Lower lobe of right lung (tissue), 2 donors: ENCODE measurements around the gene PSD4. TPM values are rescaled to one million over a fixed set of nuclear protein-coding genes. Genes with fewer than 3 reads are reported as not detected.
A peak's percentile ranks its signal among the peaks of the same experiment; 100 is the strongest.

ENCODE experiments used
- ATAC-seq, 2 donors: fragments of 200-7000 bp; cut with Tn5 transposase; one replicate each; pipeline ENCODE4 v1.9.1; 2020 to 2022; ENCODE audit warnings: mild to moderate bottlenecking in 2 of 2, moderate library complexity in 2 of 2
- DNase-seq: peaks from one replicate; pipeline ENCODE4 v3.0.0-alpha.2; 2020
- H3K27ac ChIP-seq: fragments of 200-600 bp; one replicate; pipeline ENCODE4 v1.8.0; 2022
- H3K27me3 ChIP-seq: fragments of 200-600 bp; one replicate; pipeline ENCODE4 v1.8.0; 2022; ENCODE audit warnings: low read depth
- H3K36me3 ChIP-seq: fragments of 200-600 bp; one replicate; pipeline ENCODE4 v1.8.0; 2022; ENCODE audit warnings: mild to moderate bottlenecking
- H3K4me1 ChIP-seq: fragments of 200-600 bp; one replicate; pipeline ENCODE4 v1.8.0; 2022
- H3K4me3 ChIP-seq: fragments of 200-600 bp; one replicate; pipeline ENCODE4 v1.8.0; 2022; ENCODE audit warnings: mild to moderate bottlenecking
- H3K9me3 ChIP-seq: fragments of 200-600 bp; one replicate; pipeline ENCODE4 v1.8.0; 2022
- intact Hi-C: fragments of 100-400 bp; cut with DNase I; formaldehyde crosslinking; loops from one replicate; pipeline ENCODE4 v1.11.0; 2022
- total RNA-seq: library from RNA; stranded (reverse); fragmentation: NEBNext Ultra II Directional; extraction: Animal tissue kit (Norgen Biotek cat#: 25700); gene quantifications from one replicate; pipeline ENCODE4 v1.2.1, GENCODE V29; 2021
- TF ChIP-seq, protein P1 (sequence below): fragments of 200-600 bp; IDR thresholded peaks from one replicate; pipeline ENCODE4 v1.8.0; 2022; ENCODE audit warnings: antibody characterized with exemption, mild to moderate bottlenecking
- donor health status: DM: no; HTN: yes; CAD: no; lungs with severe emphysema.

The PSD4 gene
- total RNA-seq, 1 donor from 2014 or later: 43.2 TPM

GRCh38 chr2:113187771-113188170 is 14.0 kb downstream of the PSD4 start:
- H3K4me1 ChIP-seq: peaks cover 13% of the 10 kb centered on the region
- H3K27ac ChIP-seq: no peak overlapping the region
- intact Hi-C loops: no loop called here

DNA sequence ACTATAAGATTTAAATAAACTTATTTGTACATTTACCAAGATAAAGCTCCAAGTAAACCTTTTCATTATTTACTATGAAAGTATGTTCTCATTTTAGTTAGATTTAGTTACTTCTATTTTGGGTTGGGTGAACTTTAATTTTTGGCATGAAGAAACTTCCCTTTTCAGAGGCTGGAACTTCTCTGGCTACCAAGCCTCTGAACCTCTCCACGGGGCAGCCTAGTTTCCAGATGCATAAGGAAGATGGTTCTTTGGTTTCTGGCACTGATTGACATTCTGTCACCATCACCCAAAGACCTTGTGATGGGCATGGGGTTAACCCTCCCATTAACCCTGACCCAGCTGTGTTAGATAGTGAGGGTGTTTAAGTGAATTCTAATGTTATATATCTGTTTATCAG is 17.1 kb downstream of the PSD4 start:
- Histone ChIP-seq H3K4me3 (no peak overlapping the region), H3K36me3 (peaks cover 38% of the 10 kb centered on the region), H3K27me3 (no peaks in the 10 kb centered on the region), H3K27ac (no peak overlapping the region), H3K4me1 (peaks cover 4% of the 10 kb centered on the region), H3K9me3 (no peaks in the 10 kb centered on the region)
- DNase-seq: no peak
- intact Hi-C loops: no loop called here
- no peak for ATAC-seq
- TF ChIP-seq, protein P1, sequence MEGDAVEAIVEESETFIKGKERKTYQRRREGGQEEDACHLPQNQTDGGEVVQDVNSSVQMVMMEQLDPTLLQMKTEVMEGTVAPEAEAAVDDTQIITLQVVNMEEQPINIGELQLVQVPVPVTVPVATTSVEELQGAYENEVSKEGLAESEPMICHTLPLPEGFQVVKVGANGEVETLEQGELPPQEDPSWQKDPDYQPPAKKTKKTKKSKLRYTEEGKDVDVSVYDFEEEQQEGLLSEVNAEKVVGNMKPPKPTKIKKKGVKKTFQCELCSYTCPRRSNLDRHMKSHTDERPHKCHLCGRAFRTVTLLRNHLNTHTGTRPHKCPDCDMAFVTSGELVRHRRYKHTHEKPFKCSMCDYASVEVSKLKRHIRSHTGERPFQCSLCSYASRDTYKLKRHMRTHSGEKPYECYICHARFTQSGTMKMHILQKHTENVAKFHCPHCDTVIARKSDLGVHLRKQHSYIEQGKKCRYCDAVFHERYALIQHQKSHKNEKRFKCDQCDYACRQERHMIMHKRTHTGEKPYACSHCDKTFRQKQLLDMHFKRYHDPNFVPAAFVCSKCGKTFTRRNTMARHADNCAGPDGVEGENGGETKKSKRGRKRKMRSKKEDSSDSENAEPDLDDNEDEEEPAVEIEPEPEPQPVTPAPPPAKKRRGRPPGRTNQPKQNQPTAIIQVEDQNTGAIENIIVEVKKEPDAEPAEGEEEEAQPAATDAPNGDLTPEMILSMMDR: no peak

More at GRCh38 chr2:113187771-113188170, 14.0 kb downstream of the PSD4 start:
- Histone ChIP-seq H3K9me3 (no peaks in the 10 kb centered on the region), H3K27me3 (no peaks in the 10 kb centered on the region), H3K4me3 (no peak overlapping the region), H3K36me3 (peaks cover 27% of the 10 kb centered on the region)
- TF ChIP-seq, protein P1: no peak
- DNase-seq (no peak), ATAC-seq (no peak)

DNA sequence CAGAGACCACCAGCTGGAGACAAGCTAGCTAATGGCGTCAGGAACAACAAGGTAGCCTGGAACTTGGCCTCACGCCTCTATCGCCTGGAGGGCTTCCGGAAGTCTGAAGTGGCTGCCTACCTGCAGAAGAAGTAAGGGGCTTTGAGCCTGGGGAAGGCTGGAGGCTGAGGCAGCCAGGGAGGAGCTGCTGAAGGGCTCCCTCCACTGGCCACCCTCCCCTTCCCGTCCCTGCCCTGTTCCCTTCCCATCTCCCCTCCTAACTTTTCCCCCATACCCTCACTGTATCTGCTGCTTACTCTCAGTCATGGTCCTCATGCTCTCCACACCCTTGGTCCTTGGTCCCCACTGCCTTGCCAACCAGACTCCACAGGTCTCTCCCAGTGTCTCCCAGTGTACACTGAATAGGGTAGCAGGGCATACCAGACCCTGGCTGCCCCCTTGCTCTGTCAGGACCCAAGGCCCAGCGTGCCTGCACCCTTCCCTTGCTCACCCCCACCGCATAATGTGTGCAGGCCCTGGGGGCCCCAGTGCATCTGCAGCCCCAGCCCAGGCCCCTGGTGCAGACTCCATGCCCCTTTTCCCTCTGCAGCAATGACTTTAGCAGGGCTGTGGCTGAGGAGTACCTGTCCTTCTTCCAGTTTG is 18.8 kb downstream of the PSD4 start:
- no peak for DNase-seq
- no peaks in the 10 kb centered on the region for H3K9me3 ChIP-seq
- no peaks in the 10 kb centered on the region for H3K4me1 ChIP-seq
- TF ChIP-seq, protein P1: no peak
- peaks cover 49% of the 10 kb centered on the region for H3K36me3 ChIP-seq
- no peak overlapping the region for H3K4me3 ChIP-seq
- intact Hi-C loops: no loop called here
- no peaks in the 10 kb centered on the region for H3K27me3 ChIP-seq
- peak in 1 of 2 donors; percentile 31 for ATAC-seq
- no peak overlapping the region for H3K27ac ChIP-seq

- TF ChIP-seq, protein P1: no peak
- DNase-seq (no peak), ATAC-seq (no peak)
- intact Hi-C loops: no loop called here
- no peak overlapping the region for H3K4me3 ChIP-seq
- H3K27me3 ChIP-seq: no peaks in the 10 kb centered on the region
- H3K9me3 ChIP-seq: no peaks in the 10 kb centered on the region
- peaks cover 57% of the 10 kb centered on the region for H3K36me3 ChIP-seq
- H3K27ac ChIP-seq: no peak overlapping the region
- peaks cover 6% of the 10 kb centered on the region for H3K4me1 ChIP-seq
Measured at GRCh38 chr2:113195923-113196501, 22.2 kb downstream of the PSD4 start.

GRCh38 chr2:113196839-113197238 is 23.1 kb downstream of the PSD4 start:
- no peak overlapping the region for H3K27ac ChIP-seq
- H3K36me3 ChIP-seq: peaks cover 65% of the 10 kb centered on the region
- no peak for ATAC-seq
- TF ChIP-seq, protein P1: no peak
- no peak for DNase-seq
- H3K9me3 ChIP-seq: no peaks in the 10 kb centered on the region
- H3K4me1 ChIP-seq: peaks cover 6% of the 10 kb centered on the region
- no peaks in the 10 kb centered on the region for H3K27me3 ChIP-seq
- no peak overlapping the region for H3K4me3 ChIP-seq
- intact Hi-C loops: no loop called here
